ENCODE measurements around the gene ADD3. TPM values are rescaled to one million over a fixed set of nuclear protein-coding genes. Genes with fewer than 3 reads are reported as not detected.

The ADD3 gene
- total RNA-seq, 1 donor from 2014 or later, result 128 TPM

GRCh38 chr10:110141185-110141584 lies 133.4 kb downstream of the ADD3 start:
- Mint-ChIP-seq H3K4me1 (ENCODE audit: unreplicated experiment) (peaks cover 6% of the 10 kb centered on the region), H3K27me3 (ENCODE audit: unreplicated experiment) (peaks cover 3% of the 10 kb centered on the region), H3K27ac (ENCODE audit: unreplicated experiment) (no peak overlapping the region), H3K36me3 (ENCODE audit: unreplicated experiment) (no peaks in the 10 kb centered on the region), H3K9me3 (ENCODE audit: unreplicated experiment) (no peaks in the 10 kb centered on the region), H3K4me3 (ENCODE audit: unreplicated experiment) (no peak overlapping the region)
- TF ChIP-seq CTCF (IDR thresholded peaks at IDR 0.05), result no peak
- DNase-seq (ENCODE audit: extremely low spot score, unreplicated experiment), result no peak

GRCh38 chr10:110141871-110142635 lies 134.3 kb downstream of the ADD3 start:
- Mint-ChIP-seq H3K9me3 (ENCODE audit: unreplicated experiment) (no peaks in the 10 kb centered on the region), H3K4me3 (ENCODE audit: unreplicated experiment) (no peak overlapping the region), H3K27me3 (ENCODE audit: unreplicated experiment) (peaks cover 3% of the 10 kb centered on the region)

GRCh38 chr10:110142965-110143364 lies 135.2 kb downstream of the ADD3 start:
- DNase-seq (ENCODE audit: extremely low spot score, unreplicated experiment), result no peak
- H3K9me3 Mint-ChIP-seq (ENCODE audit: unreplicated experiment), result no peaks in the 10 kb centered on the region
- TF ChIP-seq CTCF (IDR thresholded peaks at IDR 0.05), result no peak
- H3K27ac Mint-ChIP-seq (ENCODE audit: unreplicated experiment), result no peak overlapping the region
- H3K4me3 Mint-ChIP-seq (ENCODE audit: unreplicated experiment), result no peak overlapping the region
- H3K4me1 Mint-ChIP-seq (ENCODE audit: unreplicated experiment), result peaks cover 4% of the 10 kb centered on the region
- H3K36me3 Mint-ChIP-seq (ENCODE audit: unreplicated experiment), result no peaks in the 10 kb centered on the region
- H3K27me3 Mint-ChIP-seq (ENCODE audit: unreplicated experiment), result peaks cover 5% of the 10 kb centered on the region

More at GRCh38 chr10:110141871-110142635, 134.3 kb downstream of the ADD3 start:
- TF ChIP-seq CTCF (IDR thresholded peaks at IDR 0.05), result no peak
- Mint-ChIP-seq H3K36me3 (ENCODE audit: unreplicated experiment) (no peaks in the 10 kb centered on the region), H3K27ac (ENCODE audit: unreplicated experiment) (no peak overlapping the region), H3K4me1 (ENCODE audit: unreplicated experiment) (peaks cover 6% of the 10 kb centered on the region)
- DNase-seq (ENCODE audit: extremely low spot score, unreplicated experiment), result no peak

- no peaks in the 10 kb centered on the region for H3K36me3 Mint-ChIP-seq (ENCODE audit: unreplicated experiment)
- peaks cover 1% of the 10 kb centered on the region for H3K4me1 Mint-ChIP-seq (ENCODE audit: unreplicated experiment)
- no peak overlapping the region for H3K4me3 Mint-ChIP-seq (ENCODE audit: unreplicated experiment)
- peaks cover 9% of the 10 kb centered on the region for H3K27me3 Mint-ChIP-seq (ENCODE audit: unreplicated experiment)
- H3K27ac Mint-ChIP-seq (ENCODE audit: unreplicated experiment), result no peak overlapping the region
- no peak for DNase-seq (ENCODE audit: extremely low spot score, unreplicated experiment)
- H3K9me3 Mint-ChIP-seq (ENCODE audit: unreplicated experiment), result no peaks in the 10 kb centered on the region
- no peak for TF ChIP-seq CTCF (IDR thresholded peaks at IDR 0.05)
Observed at GRCh38 chr10:110144507-110144906, 136.7 kb downstream of the ADD3 start.

- Mint-ChIP-seq H3K4me1 (ENCODE audit: unreplicated experiment) (peaks cover 4% of the 10 kb centered on the region), H3K9me3 (ENCODE audit: unreplicated experiment) (no peaks in the 10 kb centered on the region), H3K4me3 (ENCODE audit: unreplicated experiment) (no peak overlapping the region), H3K36me3 (ENCODE audit: unreplicated experiment) (no peaks in the 10 kb centered on the region), H3K27ac (ENCODE audit: unreplicated experiment) (no peak overlapping the region), H3K27me3 (ENCODE audit: unreplicated experiment) (peaks cover 11% of the 10 kb centered on the region)
- no peak for DNase-seq (ENCODE audit: extremely low spot score, unreplicated experiment)
- no peak for TF ChIP-seq CTCF (IDR thresholded peaks at IDR 0.05)
Observed at GRCh38 chr10:110147961-110148360, 140.2 kb downstream of the ADD3 start.

Measured in osteocyte (in vitro differentiated cells).